ENCODE results near the gene GPR84.

The GPR84 gene

DNA sequence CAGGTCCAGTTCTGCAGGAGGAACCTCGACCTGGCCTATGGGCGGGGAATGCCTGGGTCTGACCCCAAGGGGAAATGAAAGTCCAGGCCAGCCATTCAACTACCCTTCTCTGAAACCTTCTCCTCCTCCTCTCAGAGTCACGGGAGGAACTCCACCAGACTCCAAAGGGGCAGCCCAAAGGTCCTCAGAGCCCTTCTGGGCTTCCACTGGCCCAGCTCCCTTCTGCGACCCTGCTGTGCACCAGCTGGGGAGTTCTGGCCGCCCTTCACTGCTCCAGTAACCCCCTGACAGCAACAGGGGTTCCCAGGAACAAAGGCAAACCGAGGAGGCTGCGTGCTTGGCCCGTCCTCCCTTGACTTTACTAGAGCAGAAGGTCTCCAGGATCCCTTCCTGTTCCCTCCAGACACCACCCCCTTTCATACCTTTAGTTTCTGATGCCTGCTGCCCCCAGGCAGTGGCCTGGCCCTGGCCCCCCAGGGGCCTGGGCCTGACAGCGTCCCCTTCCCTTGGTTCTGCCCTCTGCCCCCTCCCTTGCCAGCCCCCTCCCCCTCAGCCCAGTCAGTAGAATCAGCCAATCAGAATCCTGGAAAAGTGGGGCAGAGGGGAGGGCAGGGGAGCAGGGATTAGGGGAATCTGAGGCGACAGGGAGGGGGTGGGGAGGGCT lies 21.1 kb upstream of the GPR84 start:
- no peak overlapping the region for H2BK15ac ChIP-seq (ENCODE audit: low read length)
- H3K9me3 ChIP-seq (replicated peaks in 1 of 2; ENCODE audit: control insufficient read depth in 2 of 2, insufficient read depth in 1 of 2, low read depth in 1 of 2, low read length in 2 of 2) = no peaks in the 10 kb centered on the region
- peak overlapping the region; percentile 22 for H3K18ac ChIP-seq (ENCODE audit: low read length)
- H2BK120ac ChIP-seq (ENCODE audit: low read depth, low read length) = no peak overlapping the region
- peak overlapping the region; percentile 4 for H2AK5ac ChIP-seq (ENCODE audit: low read depth, low read length)
- H3K14ac ChIP-seq (ENCODE audit: low read length) = no peak overlapping the region
- H3K23ac ChIP-seq (ENCODE audit: low read depth, low read length, poor library complexity) = no peak overlapping the region
- H3K4me1 ChIP-seq (ENCODE audit: control insufficient read depth in 2 of 2, insufficient read depth in 1 of 2, low read depth in 1 of 2, low read length in 2 of 2) = peaks cover 46 to 51% of the 10 kb centered on the region in 2 donors
- peak overlapping the region; percentile 46 for H3K4me2 ChIP-seq (ENCODE audit: insufficient read depth, low read length, poor library complexity, severe bottlenecking)
- H3K79me1 ChIP-seq (ENCODE audit: low read depth, low read length) = peaks cover 4% of the 10 kb centered on the region
- H4K8ac ChIP-seq (ENCODE audit: low read depth, low read length) = no peak overlapping the region
- H3K9ac ChIP-seq (ENCODE audit: low read depth, low read length, poor library complexity) = no peak overlapping the region
- no peak overlapping the region for H3K4me3 ChIP-seq (ENCODE audit: low read length in 2 of 2)
- H3K27me3 ChIP-seq (ENCODE audit: control insufficient read depth in 3 of 3, insufficient read depth in 3 of 3, low read depth in 1 of 3, low read length in 3 of 3) = peaks cover 0 to 12% (median 0%) of the 10 kb centered on the region in 3 experiments
- peak overlapping the region; percentile 76 for H2AFZ ChIP-seq (ENCODE audit: low read length)
- no peak overlapping the region for H2BK12ac ChIP-seq (ENCODE audit: low read length)
- H2BK5ac ChIP-seq (ENCODE audit: low read length) = peak overlapping the region; percentile 33
- H3K4ac ChIP-seq (ENCODE audit: low read length) = no peak overlapping the region
- H3K27ac ChIP-seq (replicated peaks; ENCODE audit: low read length) = peak overlapping the region; percentile 16
- no CpG with 5 or more reads among the region's 10 CpGs for WGBS, 2 donors (ENCODE audit: extremely low coverage in 2 of 2, insufficient read length in 2 of 2, insufficient replicate concordance in 1 of 2)
- peaks cover 0 to 2% of the 10 kb centered on the region in 2 donors for H3K36me3 ChIP-seq (replicated peaks in 1 of 2; ENCODE audit: control insufficient read depth in 2 of 2, insufficient read depth in 2 of 2, low read length in 2 of 2)
- H4K91ac ChIP-seq (ENCODE audit: low read depth, low read length, poor library complexity) = no peak overlapping the region
- no peak for DNase-seq (ENCODE audit: low spot score)

DNA sequence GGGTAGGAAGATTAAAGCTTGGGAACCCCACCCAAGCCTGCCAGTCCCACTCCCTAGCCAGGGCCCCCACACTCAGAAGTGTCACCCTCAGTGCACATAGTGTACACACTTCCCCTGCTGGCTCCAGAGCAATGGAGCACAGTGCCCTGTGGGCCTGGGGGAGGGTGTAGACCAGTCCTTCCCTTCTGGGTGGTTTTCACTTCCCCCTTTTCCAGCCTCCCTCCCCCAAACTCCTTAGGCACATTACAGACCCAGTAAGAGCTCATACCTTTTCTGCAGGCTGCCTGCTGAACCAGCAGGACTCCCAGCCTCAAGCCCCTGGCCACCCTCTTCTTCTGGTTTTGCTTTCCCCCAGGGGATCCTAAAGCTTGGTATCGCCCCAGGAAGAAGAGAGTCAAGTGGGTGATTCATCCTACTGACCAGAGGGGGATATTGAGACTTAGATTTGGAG lies 20.3 kb upstream of the GPR84 start, which contains the start of gene ZNF385A:
Gene ZNF385A, minus strand, starts transcription at position 143 of the 451 bp plus-strand sequence. CDS start 219 bp downstream, outside the sequence.
- Histone ChIP-seq H2BK120ac (ENCODE audit: low read depth, low read length) (no peak within 1 kb of the TSS), H2BK5ac (ENCODE audit: low read length) (peak within 1 kb of the TSS; percentile 33), H3K4me3 (ENCODE audit: low read length in 2 of 2) (no peak within 1 kb of the TSS), H3K18ac (ENCODE audit: low read length) (peak within 1 kb of the TSS; percentile 74), H2AFZ (ENCODE audit: low read length) (peak within 1 kb of the TSS; percentile 76), H3K27me3 (ENCODE audit: control insufficient read depth in 3 of 3, insufficient read depth in 3 of 3, low read depth in 1 of 3, low read length in 3 of 3) (peaks cover 0 to 12% (median 0%) of the 10 kb centered on the region in 3 experiments), H3K4me2 (ENCODE audit: insufficient read depth, low read length, poor library complexity, severe bottlenecking) (peak within 1 kb of the TSS; percentile 46), H3K79me1 (ENCODE audit: low read depth, low read length) (no peaks in the 10 kb centered on the region), H3K4ac (ENCODE audit: low read length) (no peak within 1 kb of the TSS), H3K27ac (replicated peaks; ENCODE audit: low read length) (peak within 1 kb of the TSS; percentile 16), H3K9ac (ENCODE audit: low read depth, low read length, poor library complexity) (no peak within 1 kb of the TSS), H2BK12ac (ENCODE audit: low read length) (peak within 1 kb of the TSS; percentile 46), H3K4me1 (ENCODE audit: control insufficient read depth in 2 of 2, insufficient read depth in 1 of 2, low read depth in 1 of 2, low read length in 2 of 2) (peaks cover 42 to 43% of the 10 kb centered on the region in 2 donors), H4K8ac (ENCODE audit: low read depth, low read length) (no peak within 1 kb of the TSS), H3K36me3 (replicated peaks in 1 of 2; ENCODE audit: control insufficient read depth in 2 of 2, insufficient read depth in 2 of 2, low read length in 2 of 2) (peaks cover 0 to 2% of the 10 kb centered on the region in 2 donors), H3K9me3 (replicated peaks in 1 of 2; ENCODE audit: control insufficient read depth in 2 of 2, insufficient read depth in 1 of 2, low read depth in 1 of 2, low read length in 2 of 2) (no peaks in the 10 kb centered on the region), H3K23ac (ENCODE audit: low read depth, low read length, poor library complexity) (no peak within 1 kb of the TSS), H4K91ac (ENCODE audit: low read depth, low read length, poor library complexity) (no peak within 1 kb of the TSS), H3K14ac (ENCODE audit: low read length) (no peak within 1 kb of the TSS), H2AK5ac (ENCODE audit: low read depth, low read length) (peak within 1 kb of the TSS; percentile 70), H2BK15ac (ENCODE audit: low read length) (peak within 1 kb of the TSS; percentile 27)
- no CpG with 5 or more reads among the region's 1 CpG for WGBS, 2 donors (ENCODE audit: extremely low coverage in 2 of 2, insufficient read length in 2 of 2, insufficient replicate concordance in 1 of 2)
- no peak for DNase-seq (ENCODE audit: low spot score)

DNA sequence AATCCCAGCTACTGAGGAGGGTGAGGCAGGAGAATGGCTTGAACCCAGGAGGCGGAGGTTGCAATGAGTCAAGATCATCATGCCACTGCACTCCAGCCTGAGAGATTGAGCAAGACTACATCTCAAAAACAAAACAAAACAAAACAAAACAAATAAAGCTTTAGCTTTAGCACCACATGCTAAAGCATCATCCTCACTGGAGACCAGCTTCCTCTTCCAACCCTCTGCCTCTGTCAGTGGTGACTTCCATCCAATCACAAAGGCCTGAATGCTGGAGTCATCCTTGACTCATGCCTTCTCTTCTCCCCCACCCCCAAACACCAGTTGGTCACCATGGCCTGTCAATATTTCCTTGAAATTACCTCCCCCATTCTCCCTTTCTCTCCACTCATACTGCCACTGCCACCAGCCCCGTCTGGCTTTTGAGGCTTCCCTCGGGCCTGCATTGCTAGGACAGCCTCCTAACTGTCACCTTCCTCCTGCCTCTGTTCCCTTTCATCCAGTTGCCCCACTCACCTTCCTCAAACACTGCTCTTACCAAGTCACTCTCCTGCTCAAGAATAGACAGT lies 18.8 kb upstream of the GPR84 start:
- no peaks in the 10 kb centered on the region for H3K9me3 ChIP-seq (replicated peaks in 1 of 2; ENCODE audit: control insufficient read depth in 2 of 2, insufficient read depth in 1 of 2, low read depth in 1 of 2, low read length in 2 of 2)
- no peak overlapping the region for H3K27ac ChIP-seq (replicated peaks; ENCODE audit: low read length)
- DNase-seq (ENCODE audit: low spot score) = no peak
- no peak overlapping the region for H3K4me3 ChIP-seq (ENCODE audit: low read length in 2 of 2)
- no peak overlapping the region for H2BK12ac ChIP-seq (ENCODE audit: low read length)
- no peak overlapping the region for H3K18ac ChIP-seq (ENCODE audit: low read length)
- no CpG with 5 or more reads among the region's 3 CpGs for WGBS, 2 donors (ENCODE audit: extremely low coverage in 2 of 2, insufficient read length in 2 of 2, insufficient replicate concordance in 1 of 2)
- peaks cover 2% of the 10 kb centered on the region for H3K79me1 ChIP-seq (ENCODE audit: low read depth, low read length)
- no peak overlapping the region for H4K91ac ChIP-seq (ENCODE audit: low read depth, low read length, poor library complexity)
- no peak overlapping the region for H4K8ac ChIP-seq (ENCODE audit: low read depth, low read length)
- no peak overlapping the region for H2AFZ ChIP-seq (ENCODE audit: low read length)
- no peak overlapping the region for H2BK15ac ChIP-seq (ENCODE audit: low read length)
- no peaks in the 10 kb centered on the region for H3K27me3 ChIP-seq (ENCODE audit: control insufficient read depth in 3 of 3, insufficient read depth in 3 of 3, low read depth in 1 of 3, low read length in 3 of 3)
- no peak overlapping the region for H3K4ac ChIP-seq (ENCODE audit: low read length)
- H3K14ac ChIP-seq (ENCODE audit: low read length) = no peak overlapping the region
- no peak overlapping the region for H2BK5ac ChIP-seq (ENCODE audit: low read length)
- no peak overlapping the region for H3K23ac ChIP-seq (ENCODE audit: low read depth, low read length, poor library complexity)
- no peak overlapping the region for H2AK5ac ChIP-seq (ENCODE audit: low read depth, low read length)
- peaks cover 41 to 43% of the 10 kb centered on the region in 2 donors for H3K4me1 ChIP-seq (ENCODE audit: control insufficient read depth in 2 of 2, insufficient read depth in 1 of 2, low read depth in 1 of 2, low read length in 2 of 2)
- peaks cover 0 to 2% of the 10 kb centered on the region in 2 donors for H3K36me3 ChIP-seq (replicated peaks in 1 of 2; ENCODE audit: control insufficient read depth in 2 of 2, insufficient read depth in 2 of 2, low read length in 2 of 2)
- no peak overlapping the region for H2BK120ac ChIP-seq (ENCODE audit: low read depth, low read length)
- no peak overlapping the region for H3K4me2 ChIP-seq (ENCODE audit: insufficient read depth, low read length, poor library complexity, severe bottlenecking)
- H3K9ac ChIP-seq (ENCODE audit: low read depth, low read length, poor library complexity) = no peak overlapping the region

DNA sequence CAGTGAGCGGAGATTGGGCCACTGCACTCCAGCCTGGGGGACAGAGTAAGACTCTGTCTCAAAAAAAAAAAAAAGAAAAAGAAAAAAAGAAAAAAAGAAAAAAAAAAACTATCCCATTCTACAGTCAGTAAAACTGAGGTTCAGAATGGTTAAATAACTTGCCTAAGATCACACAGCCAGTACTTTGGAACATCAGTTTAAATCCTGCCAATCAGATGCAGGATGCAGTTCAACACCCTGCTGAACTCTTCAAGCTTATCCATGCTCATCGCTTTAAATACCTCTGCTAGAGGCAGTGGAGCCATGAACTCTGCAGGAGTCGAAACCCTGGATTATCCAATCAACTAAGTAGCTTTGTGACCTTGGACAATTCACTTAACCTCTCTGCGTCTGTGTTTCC lies 16.9 kb upstream of the GPR84 start:
- Histone ChIP-seq H3K14ac (ENCODE audit: low read length) (no peak overlapping the region), H3K79me1 (ENCODE audit: low read depth, low read length) (peaks cover 6% of the 10 kb centered on the region), H3K18ac (ENCODE audit: low read length) (no peak overlapping the region), H4K8ac (ENCODE audit: low read depth, low read length) (no peak overlapping the region), H3K27ac (replicated peaks; ENCODE audit: low read length) (no peak overlapping the region), H3K23ac (ENCODE audit: low read depth, low read length, poor library complexity) (no peak overlapping the region), H4K91ac (ENCODE audit: low read depth, low read length, poor library complexity) (no peak overlapping the region), H3K4me2 (ENCODE audit: insufficient read depth, low read length, poor library complexity, severe bottlenecking) (no peak overlapping the region), H3K9ac (ENCODE audit: low read depth, low read length, poor library complexity) (no peak overlapping the region), H3K36me3 (replicated peaks in 1 of 2; ENCODE audit: control insufficient read depth in 2 of 2, insufficient read depth in 2 of 2, low read length in 2 of 2) (peaks cover 0 to 2% of the 10 kb centered on the region in 2 donors), H3K4ac (ENCODE audit: low read length) (no peak overlapping the region), H3K27me3 (ENCODE audit: control insufficient read depth in 3 of 3, insufficient read depth in 3 of 3, low read depth in 1 of 3, low read length in 3 of 3) (no peaks in the 10 kb centered on the region), H3K4me1 (ENCODE audit: control insufficient read depth in 2 of 2, insufficient read depth in 1 of 2, low read depth in 1 of 2, low read length in 2 of 2) (peaks cover 28 to 32% of the 10 kb centered on the region in 2 donors), H2BK12ac (ENCODE audit: low read length) (no peak overlapping the region), H3K4me3 (ENCODE audit: low read length in 2 of 2) (no peak overlapping the region), H2BK120ac (ENCODE audit: low read depth, low read length) (no peak overlapping the region), H2BK5ac (ENCODE audit: low read length) (no peak overlapping the region), H2AFZ (ENCODE audit: low read length) (no peak overlapping the region), H3K9me3 (replicated peaks in 1 of 2; ENCODE audit: control insufficient read depth in 2 of 2, insufficient read depth in 1 of 2, low read depth in 1 of 2, low read length in 2 of 2) (no peaks in the 10 kb centered on the region), H2AK5ac (ENCODE audit: low read depth, low read length) (no peak overlapping the region), H2BK15ac (ENCODE audit: low read length) (no peak overlapping the region)
- WGBS, 2 donors (ENCODE audit: extremely low coverage in 2 of 2, insufficient read length in 2 of 2, insufficient replicate concordance in 1 of 2) = no CpG with 5 or more reads among the region's 4 CpGs
- no peak for DNase-seq (ENCODE audit: low spot score)
